Loucy (cell line): ENCODE data around the gene PCDHGC5.

Experiments
- H2AFZ ChIP-seq: fragments of 200-600 bp; sonication (generic); 2 replicates; pipeline ENCODE4 v1.6.0; 2016; ENCODE audit warnings: antibody characterized with exemption, mild to moderate bottlenecking, low read length, moderate library complexity
- H3F3A ChIP-seq: fragments of 200-600 bp; 2 replicates; pipeline ENCODE4 v1.6.0; 2016; ENCODE audit warnings: antibody characterized with exemption, low read depth, mild to moderate bottlenecking
- H3K27me3 ChIP-seq: fragments of 200-600 bp; sonication (generic); 2 replicates; pipeline ENCODE4 v1.6.1; 2014; ENCODE audit warnings: low read length, mild to moderate bottlenecking; ENCODE audit not compliant: insufficient read depth, poor library complexity, severe bottlenecking
- H3K36me3 ChIP-seq: fragments of 200-600 bp; sonication (generic); 2 replicates; pipeline ENCODE4 v1.6.1; 2016; ENCODE audit warnings: low read length; ENCODE audit not compliant: insufficient read depth
- H3K4me1 ChIP-seq: fragments of 200-600 bp; sonication (generic); 2 replicates; pipeline ENCODE4 v1.5.1; 2014; ENCODE audit warnings: low read length, mild to moderate bottlenecking; ENCODE audit not compliant: insufficient read depth, poor library complexity, severe bottlenecking
- H3K4me2 ChIP-seq: fragments of 200-600 bp; sonication (generic); 2 replicates; pipeline ENCODE4 v1.6.0; 2014; ENCODE audit warnings: antibody characterized with exemption, low read length, low read depth, mild to moderate bottlenecking; ENCODE audit not compliant: poor library complexity, severe bottlenecking
- H3K4me3 ChIP-seq: fragments of 200-600 bp; sonication (generic); 2 replicates; pipeline ENCODE4 v1.5.1; 2014; ENCODE audit warnings: low read length, mild to moderate bottlenecking, mixed read lengths; ENCODE audit not compliant: poor library complexity, severe bottlenecking
- H3K79me2 ChIP-seq: fragments of 200-600 bp; sonication (generic); 2 replicates; pipeline ENCODE4 v1.6.1; 2014; ENCODE audit warnings: low read length; ENCODE audit not compliant: insufficient read depth
- H3K9ac ChIP-seq: fragments of 200-600 bp; sonication (generic); 2 replicates; pipeline ENCODE4 v1.6.0; 2014; ENCODE audit warnings: mild to moderate bottlenecking, low read depth, low read length, moderate library complexity; ENCODE audit not compliant: poor library complexity, severe bottlenecking
- H3K9me2 ChIP-seq: fragments of 200-600 bp; sonication (generic); replicated peaks from 2 replicates; pipeline ENCODE4 v1.6.1; 2016; ENCODE audit warnings: low read depth, low read length, mixed read lengths
- H3K9me3 ChIP-seq: fragments of 200-600 bp; sonication (generic); 2 replicates; pipeline ENCODE4 v1.6.1; 2014; ENCODE audit warnings: mild to moderate bottlenecking, antibody characterized with exemption, low read length, low read depth; ENCODE audit not compliant: insufficient read depth
- H4K20me1 ChIP-seq: fragments of 200-600 bp; sonication (generic); 2 replicates; pipeline ENCODE4 v1.6.0; 2014; ENCODE audit warnings: antibody characterized with exemption, low read length, mild to moderate bottlenecking; ENCODE audit not compliant: insufficient read depth, poor library complexity, severe bottlenecking
- EZH2phosphoT487 ChIP-seq: fragments of 200-600 bp; IDR thresholded peaks from 2 replicates; pipeline ENCODE4 v1.6.1; 2018; ENCODE audit warnings: antibody characterized with exemption, mild to moderate bottlenecking, moderate library complexity, borderline replicate concordance
- TF ChIP-seq, protein P1 (sequence below): fragments of 200-600 bp; sonication (generic); conservative IDR thresholded peaks from 2 replicates; pipeline ENCODE4 v1.5.1; 2014; ENCODE audit warnings: mild to moderate bottlenecking, antibody characterized with exemption, low read length

The PCDHGC5 gene

DNA sequence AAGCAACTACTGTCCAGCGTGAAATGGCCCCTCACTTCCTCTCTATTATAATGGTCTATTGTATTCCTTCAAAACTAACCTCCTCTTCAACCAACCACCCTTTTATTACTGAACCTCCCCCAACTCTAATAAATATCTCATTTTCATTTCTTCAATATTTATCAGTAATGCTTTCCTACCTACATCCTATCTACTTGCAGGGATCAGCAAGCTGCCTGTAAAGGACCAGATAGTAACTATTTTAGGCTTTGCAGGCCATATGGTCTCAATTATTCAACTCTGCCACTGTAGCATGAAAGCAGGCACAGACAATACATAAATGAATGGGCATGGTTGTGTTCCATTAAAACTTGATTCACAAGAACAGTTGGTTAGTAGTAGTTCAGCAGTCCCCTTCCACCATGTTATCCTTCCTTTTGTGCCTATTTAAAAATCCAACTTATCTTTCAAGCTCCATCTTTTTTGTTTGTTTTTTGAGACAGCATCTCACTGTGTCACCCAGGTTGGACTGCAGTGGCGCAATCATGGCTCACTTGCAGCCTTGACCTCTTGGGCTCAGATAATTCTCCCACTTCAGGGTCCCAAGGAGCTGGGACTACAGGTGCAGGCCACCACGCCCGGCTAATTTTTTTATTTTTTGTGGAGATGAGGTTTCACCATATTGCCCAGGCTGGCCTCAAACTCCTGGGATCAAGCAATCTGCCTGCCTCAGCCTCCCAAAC is 45.8 kb downstream of the PCDHGC5 start:
- H2AFZ ChIP-seq: no peak overlapping the region
- H3F3A ChIP-seq: no peaks in the 10 kb centered on the region
- H3K4me3 ChIP-seq: no peak overlapping the region
- H3K4me1 ChIP-seq: no peaks in the 10 kb centered on the region
- H3K9me3 ChIP-seq: no peaks in the 10 kb centered on the region
- H3K9ac ChIP-seq: no peak overlapping the region
- no peaks in the 10 kb centered on the region for H3K9me2 ChIP-seq
- peaks cover 74% of the 10 kb centered on the region for H3K36me3 ChIP-seq
- TF ChIP-seq EZH2phosphoT487: no peak
- TF ChIP-seq, protein P1, sequence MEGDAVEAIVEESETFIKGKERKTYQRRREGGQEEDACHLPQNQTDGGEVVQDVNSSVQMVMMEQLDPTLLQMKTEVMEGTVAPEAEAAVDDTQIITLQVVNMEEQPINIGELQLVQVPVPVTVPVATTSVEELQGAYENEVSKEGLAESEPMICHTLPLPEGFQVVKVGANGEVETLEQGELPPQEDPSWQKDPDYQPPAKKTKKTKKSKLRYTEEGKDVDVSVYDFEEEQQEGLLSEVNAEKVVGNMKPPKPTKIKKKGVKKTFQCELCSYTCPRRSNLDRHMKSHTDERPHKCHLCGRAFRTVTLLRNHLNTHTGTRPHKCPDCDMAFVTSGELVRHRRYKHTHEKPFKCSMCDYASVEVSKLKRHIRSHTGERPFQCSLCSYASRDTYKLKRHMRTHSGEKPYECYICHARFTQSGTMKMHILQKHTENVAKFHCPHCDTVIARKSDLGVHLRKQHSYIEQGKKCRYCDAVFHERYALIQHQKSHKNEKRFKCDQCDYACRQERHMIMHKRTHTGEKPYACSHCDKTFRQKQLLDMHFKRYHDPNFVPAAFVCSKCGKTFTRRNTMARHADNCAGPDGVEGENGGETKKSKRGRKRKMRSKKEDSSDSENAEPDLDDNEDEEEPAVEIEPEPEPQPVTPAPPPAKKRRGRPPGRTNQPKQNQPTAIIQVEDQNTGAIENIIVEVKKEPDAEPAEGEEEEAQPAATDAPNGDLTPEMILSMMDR: no peak
- H3K79me2 ChIP-seq: no peaks in the 10 kb centered on the region
- no peaks in the 10 kb centered on the region for H4K20me1 ChIP-seq
- H3K4me2 ChIP-seq: no peak overlapping the region
- H3K27me3 ChIP-seq: no peaks in the 10 kb centered on the region
